SK-N-SH (cell line): Measurements from ENCODE around the gene THOC6. TPM values are rescaled to one million over a fixed set of nuclear protein-coding genes. Genes with fewer than 3 reads are reported as not detected.
"Not testable (repeated sequence)": the region's sequence is repeated elsewhere in the genome, so short reads cannot be mapped to it uniquely, and the experiment has no call there.

ENCODE experiments used
- CTCF ChIA-PET: fragments of 300-600, 350-600 bp; formaldehyde crosslinking; extraction: SDS; loops from one replicate; lab custom pipeline; 2021; lab: Yijun Ruan, JAX
- POLR2A ChIA-PET: fragments of 350-600 bp; sonication (Branson Sonifier 250); formaldehyde crosslinking; extraction: SDS; loops from one replicate; lab custom pipeline; 2020; ENCODE audit warnings: antibody characterized with exemption, inconsistent platforms; lab: Yijun Ruan, JAX
- DNase-seq: peaks from one replicate; pipeline ENCODE4 v3.0.0; 2012
- H2AFZ ChIP-seq: fragments of 200-600 bp; sonication (generic); 2 replicates; pipeline ENCODE4 v1.8.1; 2016; ENCODE audit warnings: antibody characterized with exemption, mild to moderate bottlenecking, low read depth
- H3F3A ChIP-seq: fragments of 200-600 bp; sonication (generic); replicated peaks from 2 replicates; pipeline ENCODE3; 2016; ENCODE audit warnings: antibody characterized with exemption, mild to moderate bottlenecking; ENCODE audit not compliant: insufficient read depth
- H3K27ac ChIP-seq, 2 experiments: fragments of 200-500 bp in 1 of 2; fragments of 200-600 bp in 1 of 2; sonication (Bioruptor generic) in 1 of 2; sonication (generic), shearing (Covaris generic) in 1 of 2; 2 replicates each; pipeline versions ENCODE4 v1.5.1 to v1.6.1; 2014 to 2016; ENCODE audit warnings: low read depth in 2 of 2, inconsistent platforms in 1 of 2, low read length in 1 of 2, mild to moderate bottlenecking in 1 of 2, mixed read lengths in 1 of 2
- H3K27me3 ChIP-seq: fragments of 200-600 bp; sonication (generic), shearing (Covaris generic); 2 replicates; pipeline ENCODE4 v1.6.1; 2016; ENCODE audit warnings: mixed run types; ENCODE audit not compliant: insufficient read depth
- H3K36me3 ChIP-seq, 2 experiments: fragments of 200-500 bp in 1 of 2; fragments of 200-600 bp in 1 of 2; sonication (Bioruptor generic) in 1 of 2; sonication (generic) in 1 of 2; replicated peaks in 1 of 2; 2 replicates each; pipeline versions ENCODE3 to v1.5.1; 2014 to 2016; ENCODE audit warnings: low read length in 1 of 2, mild to moderate bottlenecking in 1 of 2; ENCODE audit not compliant: insufficient read depth in 2 of 2, control insufficient read depth in 1 of 2
- H3K4me1 ChIP-seq, 2 experiments: fragments of 200-500 bp in 1 of 2; fragments of 200-600 bp in 1 of 2; sonication (Bioruptor generic) in 1 of 2; sonication (generic), shearing (Covaris generic) in 1 of 2; 2 replicates each; pipeline versions ENCODE4 v1.5.1 to v1.6.1; 2014 to 2016; ENCODE audit warnings: low read depth in 1 of 2, low read length in 1 of 2, mixed run types in 1 of 2; ENCODE audit not compliant: insufficient read depth in 2 of 2, control insufficient read depth in 1 of 2
- H3K4me2 ChIP-seq: fragments of 200-600 bp; sonication (generic), shearing (Covaris generic); 2 replicates; pipeline ENCODE4 v1.6.1; 2017; ENCODE audit warnings: mixed run types
- H3K4me3 ChIP-seq, 2 experiments: fragments of 200-500 bp in 1 of 2; fragments of 200-600 bp in 1 of 2; sonication (Bioruptor generic) in 1 of 2; sonication (generic), shearing (Covaris generic) in 1 of 2; 2 replicates each; pipeline versions ENCODE4 v1.5.1 to v1.8.1; 2014 to 2016; ENCODE audit warnings: low read depth in 2 of 2, inconsistent platforms in 1 of 2, low read length in 1 of 2, mild to moderate bottlenecking in 1 of 2, mixed read lengths in 1 of 2, moderate library complexity in 1 of 2
- H3K79me2 ChIP-seq: fragments of 200-600 bp; sonication (generic); 2 replicates; pipeline ENCODE4 v1.8.1; 2017; ENCODE audit warnings: mild to moderate bottlenecking; ENCODE audit not compliant: insufficient read depth
- H3K9ac ChIP-seq: fragments of 200-600 bp; sonication (generic); 2 replicates; pipeline ENCODE4 v1.6.1; 2017; ENCODE audit warnings: mixed run types
- H3K9me2 ChIP-seq: fragments of 200-600 bp; sonication (generic); 2 replicates; pipeline ENCODE4 v1.6.1; 2017; ENCODE audit warnings: mixed run types
- H3K9me3 ChIP-seq: fragments of 200-600 bp; sonication (generic); 2 replicates; pipeline ENCODE4 v1.6.1; 2017; ENCODE audit warnings: mixed run types, mild to moderate bottlenecking, moderate library complexity
- H4K20me1 ChIP-seq: fragments of 200-600 bp; sonication (generic); 2 replicates; pipeline ENCODE4 v1.6.1; 2017; ENCODE audit warnings: mild to moderate bottlenecking, mixed run types; ENCODE audit not compliant: insufficient read depth
- CTCF ChIP-seq: fragments of 200-600 bp; sonication (generic); IDR thresholded peaks from 2 replicates; pipeline ENCODE4 v1.6.1; 2017; ENCODE audit warnings: antibody characterized with exemption, mild to moderate bottlenecking, moderate library complexity
- ELF1 ChIP-seq: IDR thresholded peaks from 2 replicates; pipeline ENCODE4 v1.4.0; 2012
- EP300 ChIP-seq, 2 experiments: IDR thresholded peaks; 2 replicates each; pipeline versions ENCODE4 v1.4.0 to v1.6.1; 2012; ENCODE audit warnings: borderline replicate concordance in 1 of 2, low read depth in 1 of 2, low read length in 1 of 2
- GABPA ChIP-seq: IDR thresholded peaks from 2 replicates; pipeline ENCODE4 v1.4.0; 2012; ENCODE audit warnings: low read depth, mild to moderate bottlenecking
- IRF3 ChIP-seq: fragments of 150-350 bp; IDR thresholded peaks from 2 replicates; pipeline ENCODE4 v1.6.1; 2016; ENCODE audit warnings: mild to moderate bottlenecking, low read depth, low read length
- MAX ChIP-seq: IDR thresholded peaks from 2 replicates; pipeline ENCODE4 v1.4.0; 2012; ENCODE audit warnings: low read depth
- MEF2A ChIP-seq: IDR thresholded peaks from 2 replicates; pipeline ENCODE4 v1.4.0; 2012; ENCODE audit warnings: low read depth, borderline replicate concordance
- NRF1 ChIP-seq: IDR thresholded peaks from 2 replicates; pipeline ENCODE4 v1.6.1; 2012; ENCODE audit warnings: low read depth, mild to moderate bottlenecking, low read length
- POLR2AphosphoS5 ChIP-seq: IDR thresholded peaks from 2 replicates; pipeline ENCODE4 v1.6.1; 2012; ENCODE audit warnings: low read depth, low read length
- RAD21 ChIP-seq: IDR thresholded peaks from 2 replicates; pipeline ENCODE4 v1.6.1; 2012; ENCODE audit warnings: mild to moderate bottlenecking, low read length
- RFX5 ChIP-seq: IDR thresholded peaks from 2 replicates; pipeline ENCODE4 v1.6.1; 2012; ENCODE audit warnings: mild to moderate bottlenecking, improper control_type of control experiment, low read length
- RXRA ChIP-seq: IDR thresholded peaks from 2 replicates; pipeline ENCODE4 v1.4.0; 2012; ENCODE audit warnings: low read depth, mild to moderate bottlenecking, borderline replicate concordance
- SMC3 ChIP-seq: IDR thresholded peaks from 2 replicates; pipeline ENCODE4 v1.6.1; 2012; ENCODE audit warnings: low read depth, low read length, improper control_type of control experiment
- TCF12 ChIP-seq: IDR thresholded peaks from 2 replicates; pipeline ENCODE4 v1.4.0; 2012
- TEAD4 ChIP-seq: IDR thresholded peaks from 2 replicates; pipeline ENCODE4 v1.4.0; 2012; ENCODE audit warnings: mild to moderate bottlenecking, borderline replicate concordance; ENCODE audit not compliant: insufficient read depth
- USF1 ChIP-seq: IDR thresholded peaks from 2 replicates; pipeline ENCODE4 v1.4.0; 2012; ENCODE audit warnings: low read depth, borderline replicate concordance
- USF2 ChIP-seq: fragments of 150-350 bp; IDR thresholded peaks from 2 replicates; pipeline ENCODE4 v1.6.1; 2017; ENCODE audit warnings: antibody characterized with exemption, low read length, low read depth, borderline replicate concordance
- WGBS: methylation state at CpG from one replicate; pipeline ENCODE4 v1.1.6; 2017; ENCODE audit warnings: low lambda C conversion rate; 5-methylcytosine and 5-hydroxymethylcytosine counted together
- polyA plus RNA-seq, 3 experiments: library from polyadenylated mRNA; depleted of rRNA; stranded (reverse); fragments of >200 nt; gene quantifications; 2 replicates each; pipeline ENCODE4 v1.2.3, GENCODE V29; 2012

The THOC6 gene
- polyA plus RNA-seq, 1 of the 3 experiments (the other 2 are of a cell fraction) = 37.7 TPM

GRCh38 chr16:3068487-3068886 is 44.7 kb downstream of the THOC6 start (continued):
- TF ChIP-seq RFX5 = no peak

- 84% methylated on average over 10 of the region's 11 CpGs for WGBS
- H3K27me3 ChIP-seq, H3F3A ChIP-seq, H3K79me2 ChIP-seq, H4K20me1 ChIP-seq, H3K27ac ChIP-seq, H3K4me1 ChIP-seq, H3K9me3 ChIP-seq, H3K9ac ChIP-seq, H3K4me3 ChIP-seq, H3K4me2 ChIP-seq, POLR2A ChIA-PET, H3K36me3 ChIP-seq, H2AFZ ChIP-seq, DNase-seq, H3K9me2 ChIP-seq: not testable (repeated sequence)
- CTCF ChIA-PET = interaction anchor here (2.9 kb wide), 1 partner anchor 10 kb away, joined by 12 read pairs; no protein-coding TSS in a partner anchor
These were observed 45.3 kb downstream of the THOC6 start for GRCh38 chr16:3069146-3069545.

GRCh38 chr16:3070608-3071111 is 46.8 kb downstream of the THOC6 start:
- H3K9me3 ChIP-seq = no peaks in the 10 kb centered on the region
- TF ChIP-seq USF2 (no peak), GABPA (no peak), SMC3 (no peak), IRF3 (no peak), EP300 (IDR thresholded peaks at IDR 0.05; ENCODE audit: borderline replicate concordance in 1 of 2, low read depth in 1 of 2, low read length in 1 of 2) (no peak), ELF1 (no peak), TEAD4 (no peak), MEF2A (no peak), USF1 (no peak), RAD21 (no peak), POLR2AphosphoS5 (no peak), TCF12 (no peak), NRF1 (no peak), MAX (no peak), RXRA (no peak), RFX5 (no peak), CTCF (no peak)
- 85% methylated on average over 6 of the region's 9 CpGs for WGBS
- no peaks in the 10 kb centered on the region for H3K79me2 ChIP-seq
- no peak overlapping the region for H2AFZ ChIP-seq
- no peaks in the 10 kb centered on the region; a peak in 1 of 4 replicates for H3K4me1 ChIP-seq
- H3K4me2 ChIP-seq = no peak overlapping the region
- no peaks in the 10 kb centered on the region for H3F3A ChIP-seq
- H3K4me3 ChIP-seq = no peak overlapping the region
- H4K20me1 ChIP-seq = no peaks in the 10 kb centered on the region
- ChIA-PET POLR2A (no interaction called here), CTCF (interaction anchor here (2.9 kb wide), 1 partner anchor 12 kb away, joined by 12 read pairs; no protein-coding TSS in a partner anchor)
- no peaks in the 10 kb centered on the region for H3K36me3 ChIP-seq
- no peaks in the 10 kb centered on the region for H3K9me2 ChIP-seq
- H3K27ac ChIP-seq = no peak overlapping the region
- H3K27me3 ChIP-seq = peaks cover 10% of the 10 kb centered on the region
- no peak overlapping the region for H3K9ac ChIP-seq
- no peak for DNase-seq
